Thoracic aorta (tissue), 2 donors: ENCODE data around the gene DCAF17. TPM values are rescaled to one million over a fixed set of nuclear protein-coding genes. Genes with fewer than 3 reads are reported as not detected.

Source experiments
- ATAC-seq: fragments of 150-250 bp; one replicate; pipeline ENCODE4 v1.8.0; 2017; ENCODE audit warnings: low read depth; ENCODE audit not compliant: insufficient number of reproducible peaks, low FRiP score
- DNase-seq: peaks from one replicate; pipeline ENCODE4 v3.0.0-alpha.2; 2020; ENCODE audit warnings: low spot score
- H3K27ac ChIP-seq, 2 donors: fragments of 200-600 bp; sonication (generic); 1 replicate in 1 of 2; 2 replicates in 1 of 2; pipeline ENCODE4 v1.5.1; 2016; ENCODE audit warnings: mild to moderate bottlenecking in 2 of 2, moderate library complexity in 2 of 2
- H3K27me3 ChIP-seq: fragments of 200-600 bp; sonication (generic); replicated peaks from 2 replicates; pipeline ENCODE4 v1.6.0; 2016; ENCODE audit warnings: mild to moderate bottlenecking; ENCODE audit not compliant: insufficient read depth
- H3K36me3 ChIP-seq: fragments of 200-600 bp; sonication (generic); one replicate; pipeline ENCODE4 v1.5.1; 2016
- H3K4me1 ChIP-seq, 2 donors: fragments of 200-600 bp; sonication (generic); 1 replicate in 1 of 2; 2 replicates in 1 of 2; pipeline versions ENCODE4 v1.5.1 to v1.6.0; 2016; ENCODE audit warnings: low read depth in 2 of 2, mild to moderate bottlenecking in 1 of 2; ENCODE audit not compliant: control insufficient read depth in 1 of 2
- H3K4me3 ChIP-seq: fragments of 200-600 bp; sonication (generic); 2 replicates; pipeline ENCODE4 v1.5.1; 2016; ENCODE audit warnings: mild to moderate bottlenecking
- H3K9me3 ChIP-seq: fragments of 200-600 bp; sonication (generic); 2 replicates; pipeline ENCODE4 v1.5.1; 2016
- CTCF ChIP-seq: fragments of 200-600 bp; sonication (generic); IDR thresholded peaks from one replicate; pipeline ENCODE4 v1.5.1; 2019; ENCODE audit warnings: antibody characterized with exemption
- total RNA-seq, 2 donors: library from RNA; depleted of rRNA; stranded (reverse); fragments of >200 nt; gene quantifications; one replicate each; pipeline versions ENCODE4 v1.1.0 to v1.2.3, GENCODE V29; 2016

Gene DCAF17
- total RNA-seq, 2 donors from 2014 or later, result 27.3 to 47.4 TPM

GRCh38 chr2:171479154-171479814 lies 45.3 kb downstream of the DCAF17 start:
- H3K36me3 ChIP-seq, result no peaks in the 10 kb centered on the region
- H3K9me3 ChIP-seq, result no peaks in the 10 kb centered on the region
- no peaks in the 10 kb centered on the region for H3K27me3 ChIP-seq
- DNase-seq (no peak), ATAC-seq (no peak)
- TF ChIP-seq CTCF, result no peak
- H3K27ac ChIP-seq, result no peak overlapping the region
- peaks cover 0 to 4% of the 10 kb centered on the region in 2 donors for H3K4me1 ChIP-seq
- no peak overlapping the region for H3K4me3 ChIP-seq

- Histone ChIP-seq H3K27ac (no peak overlapping the region), H3K4me3 (no peak overlapping the region), H3K4me1 (peaks cover 0 to 4% of the 10 kb centered on the region in 2 donors), H3K27me3 (no peaks in the 10 kb centered on the region), H3K9me3 (no peaks in the 10 kb centered on the region), H3K36me3 (no peaks in the 10 kb centered on the region)
- DNase-seq (no peak), ATAC-seq (no peak)
- no peak for TF ChIP-seq CTCF
Measured at GRCh38 chr2:171480908-171481307, 46.9 kb downstream of the DCAF17 start.

GRCh38 chr2:171482308-171482707 lies 48.3 kb downstream of the DCAF17 start:
- TF ChIP-seq CTCF, result no peak
- DNase-seq (no peak), ATAC-seq (no peak)
- peaks cover 0 to 4% of the 10 kb centered on the region in 2 donors for H3K4me1 ChIP-seq
- H3K27me3 ChIP-seq, result no peaks in the 10 kb centered on the region
- no peaks in the 10 kb centered on the region for H3K9me3 ChIP-seq
- H3K27ac ChIP-seq, result no peak overlapping the region
- H3K36me3 ChIP-seq, result no peaks in the 10 kb centered on the region
- H3K4me3 ChIP-seq, result no peak overlapping the region

GRCh38 chr2:171482877-171483276 lies 48.9 kb downstream of the DCAF17 start:
- Histone ChIP-seq H3K4me1 (peaks cover 0 to 4% of the 10 kb centered on the region in 2 donors), H3K27ac (no peak overlapping the region), H3K4me3 (no peak overlapping the region), H3K36me3 (no peaks in the 10 kb centered on the region), H3K9me3 (no peaks in the 10 kb centered on the region), H3K27me3 (no peaks in the 10 kb centered on the region)
- no peak for TF ChIP-seq CTCF
- ATAC-seq (no peak), DNase-seq (no peak)

GRCh38 chr2:171483793-171484192 lies 49.8 kb downstream of the DCAF17 start:
- no peak for DNase-seq
- H3K9me3 ChIP-seq, result no peaks in the 10 kb centered on the region
- ATAC-seq, result no peak
- peaks cover 0 to 4% of the 10 kb centered on the region in 2 donors for H3K4me1 ChIP-seq
- H3K36me3 ChIP-seq, result no peaks in the 10 kb centered on the region
- no peak overlapping the region for H3K27ac ChIP-seq
- TF ChIP-seq CTCF, result no peak
- H3K27me3 ChIP-seq, result no peaks in the 10 kb centered on the region
- H3K4me3 ChIP-seq, result no peak overlapping the region
